GM06990 (cell line): ENCODE results near the gene CHRM5.
A peak's percentile ranks its signal among the peaks of the same experiment; 100 is the strongest.

Experiments
- DNase-seq: peaks from one replicate; pipeline ENCODE4 v3.0.0-alpha.2; 2011; ENCODE audit not compliant: insufficient read length; ENCODE audit errors: extremely low read depth
- H3K27me3 ChIP-seq: replicated peaks from 2 replicates; pipeline ENCODE4 v1.6.0; 2011; ENCODE audit warnings: low read length; ENCODE audit not compliant: control insufficient read depth, insufficient read depth
- H3K36me3 ChIP-seq: 2 replicates; pipeline ENCODE4 v1.5.1; 2011; ENCODE audit warnings: low read length; ENCODE audit not compliant: control insufficient read depth, insufficient read depth
- H3K4me3 ChIP-seq: replicated peaks from 2 replicates; pipeline ENCODE4 v1.5.1; 2011; ENCODE audit warnings: low read depth, mild to moderate bottlenecking, control low read depth, low read length
- CTCF ChIP-seq: IDR thresholded peaks from 2 replicates; pipeline ENCODE4 v1.5.1; 2011; ENCODE audit warnings: low read length, control low read depth, mild to moderate bottlenecking, inconsistent platforms; ENCODE audit not compliant: insufficient read depth, poor library complexity, severe bottlenecking

CHRM5 gene

GRCh38 chr15:34107315-34107714 is 139.0 kb downstream of the CHRM5 start:
- no peak for DNase-seq
- Histone ChIP-seq H3K4me3 (no peak overlapping the region), H3K36me3 (no peaks in the 10 kb centered on the region; the same call in 1 of the 2 replicates), H3K27me3 (no peaks in the 10 kb centered on the region)
- TF ChIP-seq CTCF = no peak

DNA sequence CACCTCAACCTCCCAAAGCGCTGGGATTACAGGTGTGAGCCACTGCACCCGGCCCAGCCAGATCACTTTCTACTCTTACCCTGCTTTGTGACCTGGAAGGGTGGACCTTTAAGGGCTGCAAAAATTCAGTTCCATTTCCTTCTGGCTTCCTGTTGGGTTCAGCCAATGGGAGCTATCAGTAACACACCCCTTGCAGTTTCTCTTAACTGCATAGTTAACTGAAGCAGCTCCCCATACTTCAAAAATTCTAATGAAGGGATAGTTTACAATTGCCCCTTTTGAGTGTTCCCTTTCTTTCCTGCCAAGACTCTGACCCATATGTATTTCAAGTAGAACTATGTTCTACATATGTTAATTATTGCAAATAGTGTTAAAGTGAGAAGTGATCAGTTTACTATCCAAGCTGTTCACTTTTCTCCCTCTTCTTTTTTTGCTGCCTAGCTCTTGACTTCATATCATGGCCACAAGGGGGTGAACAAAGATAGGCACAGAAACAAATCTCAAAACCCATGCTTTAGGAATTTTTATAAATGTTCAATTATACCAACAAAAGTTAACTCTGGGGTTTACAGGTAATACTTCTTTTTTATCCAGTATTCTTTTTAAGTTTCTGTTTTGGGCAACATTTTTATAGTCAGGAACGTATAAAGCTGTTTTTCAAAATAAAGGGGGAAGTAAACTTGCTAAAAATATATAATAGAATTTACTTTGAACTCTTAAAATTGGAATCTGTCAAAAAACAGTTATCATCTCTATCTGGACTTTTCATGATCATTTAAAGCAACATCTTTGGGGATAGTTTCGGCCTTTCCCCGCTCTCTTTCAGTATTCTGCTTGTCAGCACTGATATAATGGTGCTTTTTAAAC is 141.7 kb downstream of the CHRM5 start:
- Histone ChIP-seq H3K36me3 (no peaks in the 10 kb centered on the region), H3K27me3 (no peaks in the 10 kb centered on the region), H3K4me3 (no peak overlapping the region)
- TF ChIP-seq CTCF = peak; percentile 67
- DNase-seq = peak; percentile 4

- no peaks in the 10 kb centered on the region for H3K27me3 ChIP-seq
- no peak for DNase-seq
- H3K4me3 ChIP-seq = no peak overlapping the region
- no peak for TF ChIP-seq CTCF
- no peaks in the 10 kb centered on the region for H3K36me3 ChIP-seq
These were observed 143.2 kb downstream of the CHRM5 start for GRCh38 chr15:34111488-34111887.

GRCh38 chr15:34114215-34114614 is 145.9 kb downstream of the CHRM5 start:
- Histone ChIP-seq H3K27me3 (no peaks in the 10 kb centered on the region), H3K36me3 (no peaks in the 10 kb centered on the region), H3K4me3 (no peak overlapping the region)
- DNase-seq = no peak
- TF ChIP-seq CTCF = no peak

GRCh38 chr15:34114739-34115138 is 146.4 kb downstream of the CHRM5 start:
- H3K27me3 ChIP-seq = no peaks in the 10 kb centered on the region
- no peak for TF ChIP-seq CTCF
- no peaks in the 10 kb centered on the region for H3K36me3 ChIP-seq
- no peak overlapping the region for H3K4me3 ChIP-seq
- DNase-seq = no peak
